Measurements from ENCODE around the gene ENO3. TPM values are rescaled to one million over a fixed set of nuclear protein-coding genes. Genes with fewer than 3 reads are reported as not detected.
A peak's percentile ranks its signal among the peaks of the same experiment; 100 is the strongest.

Gene ENO3
- total RNA-seq, 1 experiment from 2014 or later, result 23.4 TPM

DNA sequence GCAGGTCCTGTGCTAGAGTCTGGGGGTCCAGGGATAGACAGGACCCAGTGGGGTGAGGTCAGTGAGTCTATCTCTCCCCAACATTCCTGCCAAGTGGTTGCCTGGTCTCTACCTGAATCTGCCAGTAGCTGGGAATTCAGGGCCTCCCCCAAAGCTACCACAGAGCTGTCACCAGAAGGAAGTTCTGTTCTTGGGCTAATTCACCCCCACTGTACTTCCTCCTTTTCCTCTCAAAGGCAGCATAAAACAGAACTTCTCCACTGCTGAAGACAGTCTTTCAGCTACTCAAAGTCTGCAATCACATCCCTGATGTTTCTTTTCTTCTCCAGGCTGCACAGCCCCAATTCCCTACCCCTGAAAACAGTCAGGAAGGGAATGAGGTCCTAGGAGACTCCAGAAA is 27.8 kb downstream of the ENO3 start:
- in situ Hi-C loops (cut with HindIII; ENCODE audit: low pct_unique_long_range_greater_than_20kb, low sequenced_read_pairs) (no loop called here), intact Hi-C loops (cut with micrococcal nuclease; ENCODE audit: unreplicated experiment) (no loop called here)
- no TSS peak for BruUV-seq (replicated peaks)
- ChIA-PET POLR2A (interaction anchor here (0.5 kb wide), 1 partner anchor 1459 kb away, joined by 6 read pairs; no protein-coding TSS in a partner anchor), CTCF (no interaction called here)
- DNase-seq (ENCODE audit: low read depth, low spot score) (no peak), ATAC-seq (no peak)
- no peaks in the 10 kb centered on the region for H3K4me1 ChIP-seq (ENCODE audit: control insufficient read depth, insufficient read depth, low read length)
- H3K27me3 ChIP-seq (ENCODE audit: control insufficient read depth, insufficient read depth, low read length), result no peaks in the 10 kb centered on the region
- TF ChIP-seq POLR2AphosphoS5 (IDR thresholded peaks at IDR 0.05; ENCODE audit: low read depth, low read length) (no peak), TCF7L2 (IDR thresholded peaks at IDR 0.05; ENCODE audit: low read depth, low read length) (no peak), CTCF (IDR thresholded peaks at IDR 0.05) (no peak), SIN3A (IDR thresholded peaks at IDR 0.05; ENCODE audit: borderline replicate concordance, insufficient read depth, low read depth, low read length) (no peak)
- TF ChIP-seq, protein P1, sequence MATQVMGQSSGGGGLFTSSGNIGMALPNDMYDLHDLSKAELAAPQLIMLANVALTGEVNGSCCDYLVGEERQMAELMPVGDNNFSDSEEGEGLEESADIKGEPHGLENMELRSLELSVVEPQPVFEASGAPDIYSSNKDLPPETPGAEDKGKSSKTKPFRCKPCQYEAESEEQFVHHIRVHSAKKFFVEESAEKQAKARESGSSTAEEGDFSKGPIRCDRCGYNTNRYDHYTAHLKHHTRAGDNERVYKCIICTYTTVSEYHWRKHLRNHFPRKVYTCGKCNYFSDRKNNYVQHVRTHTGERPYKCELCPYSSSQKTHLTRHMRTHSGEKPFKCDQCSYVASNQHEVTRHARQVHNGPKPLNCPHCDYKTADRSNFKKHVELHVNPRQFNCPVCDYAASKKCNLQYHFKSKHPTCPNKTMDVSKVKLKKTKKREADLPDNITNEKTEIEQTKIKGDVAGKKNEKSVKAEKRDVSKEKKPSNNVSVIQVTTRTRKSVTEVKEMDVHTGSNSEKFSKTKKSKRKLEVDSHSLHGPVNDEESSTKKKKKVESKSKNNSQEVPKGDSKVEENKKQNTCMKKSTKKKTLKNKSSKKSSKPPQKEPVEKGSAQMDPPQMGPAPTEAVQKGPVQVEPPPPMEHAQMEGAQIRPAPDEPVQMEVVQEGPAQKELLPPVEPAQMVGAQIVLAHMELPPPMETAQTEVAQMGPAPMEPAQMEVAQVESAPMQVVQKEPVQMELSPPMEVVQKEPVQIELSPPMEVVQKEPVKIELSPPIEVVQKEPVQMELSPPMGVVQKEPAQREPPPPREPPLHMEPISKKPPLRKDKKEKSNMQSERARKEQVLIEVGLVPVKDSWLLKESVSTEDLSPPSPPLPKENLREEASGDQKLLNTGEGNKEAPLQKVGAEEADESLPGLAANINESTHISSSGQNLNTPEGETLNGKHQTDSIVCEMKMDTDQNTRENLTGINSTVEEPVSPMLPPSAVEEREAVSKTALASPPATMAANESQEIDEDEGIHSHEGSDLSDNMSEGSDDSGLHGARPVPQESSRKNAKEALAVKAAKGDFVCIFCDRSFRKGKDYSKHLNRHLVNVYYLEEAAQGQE (IDR thresholded peaks at IDR 0.05; ENCODE audit: insufficient read depth in 1 of 2, low read depth in 2 of 2, low read length in 1 of 2), result no peak
- no peak overlapping the region for H3K4me3 ChIP-seq (ENCODE audit: low read depth in 2 of 2, low read length in 2 of 2)
- H3K9me3 ChIP-seq (ENCODE audit: control insufficient read depth, insufficient read depth, low read depth, low read length), result no peaks in the 10 kb centered on the region
- H3K27ac ChIP-seq (ENCODE audit: low read length), result no peak overlapping the region
- no peaks in the 10 kb centered on the region for H3K36me3 ChIP-seq (ENCODE audit: control insufficient read depth, insufficient read depth, low read length)

DNA sequence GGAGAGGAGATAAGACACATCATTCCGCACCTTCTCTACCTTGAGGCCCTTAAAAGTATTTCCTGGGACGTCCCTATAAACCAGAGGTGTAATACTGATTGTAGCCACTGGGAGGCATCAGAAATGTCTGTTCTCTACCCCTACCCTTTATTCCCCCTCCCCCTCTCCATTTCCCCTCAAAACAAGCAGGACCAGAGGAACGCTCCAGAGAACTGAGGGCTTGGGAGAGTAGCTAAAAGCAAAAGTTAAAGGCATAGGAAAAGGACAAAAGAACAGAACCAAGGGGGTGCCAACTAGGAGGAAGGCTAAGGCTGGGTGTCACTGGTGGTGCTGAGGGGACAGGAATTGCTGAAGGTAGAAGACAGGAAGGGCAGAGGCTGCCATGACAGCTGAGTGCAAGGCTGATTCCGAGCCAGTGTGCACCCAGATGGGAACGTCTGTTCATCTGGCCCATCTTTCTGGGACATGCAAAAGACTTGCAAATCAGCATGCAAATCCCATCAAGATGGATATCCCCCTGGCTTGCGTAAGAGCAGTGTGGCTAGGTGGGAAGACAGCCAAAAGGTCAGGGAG is 29.8 kb downstream of the ENO3 start:
- Histone ChIP-seq H3K4me1 (ENCODE audit: control insufficient read depth, insufficient read depth, low read length) (no peaks in the 10 kb centered on the region), H3K4me3 (ENCODE audit: low read depth in 2 of 2, low read length in 2 of 2) (no peak overlapping the region), H3K27ac (ENCODE audit: low read length) (no peak overlapping the region), H3K36me3 (ENCODE audit: control insufficient read depth, insufficient read depth, low read length) (no peaks in the 10 kb centered on the region), H3K9me3 (ENCODE audit: control insufficient read depth, insufficient read depth, low read depth, low read length) (no peaks in the 10 kb centered on the region), H3K27me3 (ENCODE audit: control insufficient read depth, insufficient read depth, low read length) (no peaks in the 10 kb centered on the region)
- ChIA-PET POLR2A (no interaction called here), CTCF (interaction anchor here (0.6 kb wide), 1 partner anchor 84 kb away, joined by 3 read pairs; no protein-coding TSS in a partner anchor)
- in situ Hi-C loops (cut with HindIII; ENCODE audit: low pct_unique_long_range_greater_than_20kb, low sequenced_read_pairs) (no loop called here), intact Hi-C loops (cut with micrococcal nuclease; ENCODE audit: unreplicated experiment) (loop anchor here (2.0 kb wide), 1 partner anchor 82 kb away; no protein-coding TSS in a partner anchor)
- no peak for DNase-seq (ENCODE audit: low read depth, low spot score)
- peak; percentile 62 for ATAC-seq
- TF ChIP-seq CTCF (IDR thresholded peaks at IDR 0.05) (peak; percentile 78), TCF7L2 (IDR thresholded peaks at IDR 0.05; ENCODE audit: low read depth, low read length) (no peak), SIN3A (IDR thresholded peaks at IDR 0.05; ENCODE audit: borderline replicate concordance, insufficient read depth, low read depth, low read length) (no peak), POLR2AphosphoS5 (IDR thresholded peaks at IDR 0.05; ENCODE audit: low read depth, low read length) (no peak)
- BruUV-seq (replicated peaks), result no TSS peak

All from Panc1 (cell line).